SK-N-SH treated with all-trans-retinoic acid at 6 μM for 48 hours (cell line): ENCODE measurements around the gene PSMD7.

Source experiments
- ISL1 ChIP-seq: fragments of 250-450 bp; sonication (Bioruptor Pico); IDR thresholded peaks from 2 replicates; pipeline ENCODE4 v2.1.2; 2022; ENCODE audit warnings: mild to moderate bottlenecking, moderate library complexity
- OSR1 ChIP-seq: fragments of 250-450 bp; sonication (Bioruptor Pico); IDR thresholded peaks from 2 replicates; pipeline ENCODE4 v1.8.0; 2022; ENCODE audit warnings: moderate library complexity, mild to moderate bottlenecking, inconsistent platforms

- TF ChIP-seq ISL1 (CRISPR knock-in tag), result no peak
- no peak for TF ChIP-seq OSR1 (CRISPR knock-in tag)
These were observed 24.7 kb upstream of the PSMD7 start for GRCh38 chr16:74271872-74272271.
